ENCODE measurements around the gene UQCRFS1. TPM values are rescaled to one million over a fixed set of nuclear protein-coding genes. Genes with fewer than 3 reads are reported as not detected.

UQCRFS1 gene
- total and polyA plus RNA-seq, 2 donors from 2014 or later = 37.9 to 148 TPM

GRCh38 chr19:29173896-29174295 is 39.1 kb downstream of the UQCRFS1 start:
- H3K4me1 ChIP-seq (ENCODE audit: control insufficient read depth in 2 of 3, insufficient read depth in 2 of 3, low read depth in 1 of 3, low read length in 3 of 3) = no peaks in the 10 kb centered on the region
- no peaks in the 10 kb centered on the region for H3K36me3 ChIP-seq (ENCODE audit: control insufficient read depth in 2 of 3, insufficient read depth in 3 of 3, low read length in 3 of 3)
- FAIRE-seq (no peak), DNase-seq (no peak)
- no peak for TF ChIP-seq CTCF (IDR thresholded peaks at IDR 0.05; ENCODE audit: borderline replicate concordance, extremely low read depth, insufficient read depth)
- H3K9ac ChIP-seq (ENCODE audit: low read length in 3 of 3) = no peak overlapping the region
- H3K9me3 ChIP-seq (ENCODE audit: control insufficient read depth in 2 of 3, insufficient read depth in 1 of 3, low read length in 3 of 3) = peaks cover 0 to 14% (median 0%) of the 10 kb centered on the region in 3 donors
- H3K27ac ChIP-seq (ENCODE audit: low read depth in 2 of 2, low read length in 2 of 2) = no peak overlapping the region
- intact Hi-C loops (cut with DNase I) = no loop called here
- H3K4me3 ChIP-seq (ENCODE audit: low read length in 3 of 3) = no peak overlapping the region
- H3K27me3 ChIP-seq (ENCODE audit: control insufficient read depth, insufficient read depth, low read length) = no peaks in the 10 kb centered on the region

GRCh38 chr19:29172302-29172701 is 40.6 kb downstream of the UQCRFS1 start:
- no peak for TF ChIP-seq CTCF (IDR thresholded peaks at IDR 0.05; ENCODE audit: borderline replicate concordance, extremely low read depth, insufficient read depth)

GRCh38 chr19:29171525-29171924 is 41.4 kb downstream of the UQCRFS1 start:
- H3K36me3 ChIP-seq (ENCODE audit: control insufficient read depth in 2 of 3, insufficient read depth in 3 of 3, low read length in 3 of 3) = no peaks in the 10 kb centered on the region
- H3K27me3 ChIP-seq (ENCODE audit: control insufficient read depth, insufficient read depth, low read length) = no peaks in the 10 kb centered on the region
- H3K27ac ChIP-seq (ENCODE audit: low read depth in 2 of 2, low read length in 2 of 2) = no peak overlapping the region
- H3K9ac ChIP-seq (ENCODE audit: low read length in 3 of 3) = no peak overlapping the region
- FAIRE-seq = no peak
- H3K9me3 ChIP-seq (ENCODE audit: control insufficient read depth in 2 of 3, insufficient read depth in 1 of 3, low read length in 3 of 3) = peaks cover 0 to 7% (median 0%) of the 10 kb centered on the region in 3 donors
- no peak for TF ChIP-seq CTCF (IDR thresholded peaks at IDR 0.05; ENCODE audit: borderline replicate concordance, extremely low read depth, insufficient read depth)
- H3K4me1 ChIP-seq (ENCODE audit: control insufficient read depth in 2 of 3, insufficient read depth in 2 of 3, low read depth in 1 of 3, low read length in 3 of 3) = no peaks in the 10 kb centered on the region
- H3K4me3 ChIP-seq (ENCODE audit: low read length in 3 of 3) = no peak overlapping the region
- no peak for DNase-seq
- intact Hi-C loops (cut with DNase I) = no loop called here

More at GRCh38 chr19:29172302-29172701, 40.6 kb downstream of the UQCRFS1 start:
- DNase-seq (no peak), FAIRE-seq (no peak)
- Histone ChIP-seq H3K27ac (ENCODE audit: low read depth in 2 of 2, low read length in 2 of 2) (no peak overlapping the region), H3K9me3 (ENCODE audit: control insufficient read depth in 2 of 3, insufficient read depth in 1 of 3, low read length in 3 of 3) (peaks cover 0 to 11% (median 0%) of the 10 kb centered on the region in 3 donors), H3K4me1 (ENCODE audit: control insufficient read depth in 2 of 3, insufficient read depth in 2 of 3, low read depth in 1 of 3, low read length in 3 of 3) (no peaks in the 10 kb centered on the region), H3K36me3 (ENCODE audit: control insufficient read depth in 2 of 3, insufficient read depth in 3 of 3, low read length in 3 of 3) (no peaks in the 10 kb centered on the region), H3K4me3 (ENCODE audit: low read length in 3 of 3) (no peak overlapping the region), H3K27me3 (ENCODE audit: control insufficient read depth, insufficient read depth, low read length) (no peaks in the 10 kb centered on the region), H3K9ac (ENCODE audit: low read length in 3 of 3) (no peak overlapping the region)
- intact Hi-C loops (cut with DNase I) = no loop called here

- H3K36me3 ChIP-seq (ENCODE audit: control insufficient read depth in 2 of 3, insufficient read depth in 3 of 3, low read length in 3 of 3) = no peaks in the 10 kb centered on the region
- H3K4me3 ChIP-seq (ENCODE audit: low read length in 3 of 3) = no peak overlapping the region
- TF ChIP-seq CTCF (IDR thresholded peaks at IDR 0.05; ENCODE audit: borderline replicate concordance, extremely low read depth, insufficient read depth) = no peak
- H3K9ac ChIP-seq (ENCODE audit: low read length in 3 of 3) = no peak overlapping the region
- no peak for FAIRE-seq
- no peak for DNase-seq
- peaks cover 0 to 2% (median 0%) of the 10 kb centered on the region in 3 donors for H3K9me3 ChIP-seq (ENCODE audit: control insufficient read depth in 2 of 3, insufficient read depth in 1 of 3, low read length in 3 of 3)
- H3K27ac ChIP-seq (ENCODE audit: low read depth in 2 of 2, low read length in 2 of 2) = no peak overlapping the region
- no peaks in the 10 kb centered on the region for H3K27me3 ChIP-seq (ENCODE audit: control insufficient read depth, insufficient read depth, low read length)
- intact Hi-C loops (cut with DNase I) = no loop called here
- H3K4me1 ChIP-seq (ENCODE audit: control insufficient read depth in 2 of 3, insufficient read depth in 2 of 3, low read depth in 1 of 3, low read length in 3 of 3) = no peaks in the 10 kb centered on the region
Observed at GRCh38 chr19:29170554-29170953, 42.4 kb downstream of the UQCRFS1 start.

All from kidney (tissue), 14 donors.